GM19467 (cell line): ENCODE measurements around the gene FMNL2.

Experiments
- ATAC-seq: cut with Tn5 transposase; IDR thresholded peaks from one replicate; pipeline ENCODE4 v1.9.1; 2021; ENCODE audit warnings: mild to moderate bottlenecking, moderate library complexity; ENCODE audit not compliant: unreplicated experiment

The FMNL2 gene

GRCh38 chr2:152337511-152337903 is 2.5 kb downstream of the FMNL2 start:
- no peak for ATAC-seq

DNA sequence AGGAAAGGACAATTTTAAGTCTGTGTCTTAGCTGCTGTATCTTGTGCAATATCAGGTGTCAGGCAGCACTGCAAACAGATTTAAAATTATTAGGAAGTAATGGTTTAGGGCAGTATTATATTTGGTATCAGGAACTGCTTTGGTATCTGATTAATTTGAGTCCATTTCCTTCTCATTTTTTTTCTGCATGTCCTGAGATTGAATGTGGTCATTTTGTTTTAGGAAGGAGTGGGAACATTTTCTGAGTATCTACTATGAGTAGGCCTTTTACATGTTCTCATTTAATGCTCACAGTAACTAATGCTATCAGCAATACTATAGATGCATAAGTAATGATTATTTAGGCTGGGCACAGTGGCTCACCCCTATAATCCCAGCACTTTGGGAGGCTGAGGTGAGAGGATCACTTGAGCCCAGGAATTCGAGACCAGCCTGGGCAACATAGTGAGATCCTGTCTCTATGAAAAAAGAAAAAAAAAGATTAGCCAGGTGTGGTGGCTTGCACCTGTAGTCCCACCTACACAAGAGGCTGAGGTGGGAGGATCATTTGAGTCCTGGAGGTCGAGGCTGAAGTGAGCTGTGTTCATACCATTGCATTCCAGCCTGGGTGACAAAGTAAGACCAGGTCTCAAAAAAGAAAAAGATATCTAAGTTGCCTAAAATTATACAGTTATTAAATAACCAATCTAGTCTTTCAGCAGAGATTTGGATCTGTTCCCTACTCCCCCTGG is 4.7 kb downstream of the FMNL2 start:
- ATAC-seq: no peak

- ATAC-seq: no peak
Observed at GRCh38 chr2:152342259-152343046, 7.5 kb downstream of the FMNL2 start.

DNA sequence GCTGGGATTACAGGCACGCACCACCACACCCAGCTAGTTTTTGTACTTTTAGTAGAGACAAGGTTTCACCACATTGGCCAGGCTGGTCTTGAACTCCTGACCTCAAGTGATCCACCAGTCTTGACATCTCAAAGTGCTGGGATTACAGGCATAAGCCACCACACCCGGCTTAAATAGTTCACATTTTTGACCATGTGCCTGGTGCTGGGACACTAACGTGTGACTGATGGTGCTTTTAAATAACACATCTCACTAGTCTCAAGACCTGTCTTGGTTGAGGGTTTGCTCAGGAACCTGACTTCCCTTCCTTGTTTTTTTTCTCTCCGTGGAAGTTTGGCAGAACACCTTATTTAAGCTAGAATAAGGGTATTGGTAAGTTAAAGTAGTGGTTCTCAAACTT is 8.5 kb downstream of the FMNL2 start:
- no peak for ATAC-seq

DNA sequence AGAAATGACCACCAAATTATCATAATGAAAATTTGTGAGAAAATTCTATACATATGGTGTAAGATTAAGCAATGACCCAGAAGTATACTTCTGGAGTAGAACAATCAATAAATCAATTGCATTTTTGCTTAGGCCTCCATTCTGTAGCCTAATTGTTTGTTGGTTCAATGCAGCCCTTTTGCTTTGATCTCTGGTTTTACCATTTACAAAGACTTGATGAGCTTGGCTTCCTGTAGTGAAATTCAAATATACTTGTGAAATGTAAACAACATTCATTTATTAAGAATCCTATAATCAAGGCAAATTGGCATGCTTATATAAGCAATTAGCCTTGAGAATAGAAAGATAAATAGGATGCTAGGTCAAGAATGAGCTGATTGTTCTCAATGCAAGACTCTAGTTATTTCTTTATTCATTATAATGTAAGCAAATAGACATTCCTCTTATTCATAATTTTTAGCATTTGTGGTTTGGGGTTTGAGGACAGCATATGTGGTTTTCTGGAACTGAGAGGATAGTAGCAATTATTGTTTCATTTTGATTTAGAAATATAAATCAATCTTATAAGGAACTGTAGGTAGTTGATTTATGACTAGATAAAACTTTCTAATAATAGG is 9.7 kb downstream of the FMNL2 start:
- ATAC-seq: no peak

DNA sequence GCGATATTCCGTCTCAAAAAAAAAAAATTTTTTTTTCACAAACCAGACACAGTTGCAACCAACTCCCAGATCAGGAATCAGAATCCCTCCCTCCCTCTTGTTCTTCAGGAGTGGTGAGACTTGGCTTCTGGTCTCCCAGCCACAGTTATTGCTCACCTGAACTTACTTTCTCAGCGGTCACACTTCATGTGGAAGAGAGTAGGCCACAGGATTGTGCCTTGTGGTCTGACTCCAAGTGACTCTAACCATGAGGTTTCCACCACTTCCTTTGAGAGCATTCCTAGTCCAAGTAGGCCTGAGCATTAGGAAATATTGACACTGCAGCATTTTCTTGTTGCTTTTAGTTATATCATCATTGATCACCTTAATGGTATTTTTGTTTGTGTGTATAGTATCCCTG is 12.1 kb downstream of the FMNL2 start:
- ATAC-seq: no peak

DNA sequence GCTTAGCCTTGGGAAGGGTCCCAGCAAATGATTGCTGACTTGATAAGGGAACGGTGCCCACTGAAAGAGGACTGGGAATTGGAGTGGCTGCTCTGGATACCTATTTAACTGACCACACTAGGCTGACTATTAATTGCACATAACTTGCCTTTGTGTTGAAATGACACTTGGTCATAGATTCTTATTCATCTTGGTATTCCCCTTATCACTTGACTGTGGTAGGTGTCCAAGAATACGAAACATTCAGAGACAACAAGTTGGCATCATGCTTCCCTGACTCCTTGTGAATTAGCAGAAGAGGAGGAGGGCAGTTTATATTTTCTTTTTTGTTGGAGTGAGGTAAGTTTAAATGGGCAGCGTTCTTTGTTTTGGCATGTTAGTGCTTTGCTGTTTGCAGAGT is 13.4 kb downstream of the FMNL2 start:
- no peak for ATAC-seq

DNA sequence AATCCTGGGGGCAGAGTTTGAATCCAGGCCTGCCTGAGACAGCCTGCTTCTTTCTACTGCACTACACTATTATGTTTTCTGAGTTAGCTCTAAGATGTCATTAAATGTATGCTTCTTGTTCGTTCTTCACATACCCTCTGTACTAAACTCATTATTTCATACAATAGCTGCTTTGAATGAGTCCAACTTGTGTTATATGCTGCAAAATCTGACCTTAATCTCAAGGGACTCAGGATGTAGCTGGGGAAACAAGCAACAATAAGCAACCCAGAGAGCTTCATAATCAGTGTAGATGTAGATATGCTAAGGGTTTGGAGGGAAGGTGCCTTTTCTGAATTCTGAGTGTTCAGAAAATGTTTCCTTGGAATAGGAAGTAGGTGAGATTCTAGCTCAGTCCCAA is 14.4 kb downstream of the FMNL2 start:
- ATAC-seq: no peak

DNA sequence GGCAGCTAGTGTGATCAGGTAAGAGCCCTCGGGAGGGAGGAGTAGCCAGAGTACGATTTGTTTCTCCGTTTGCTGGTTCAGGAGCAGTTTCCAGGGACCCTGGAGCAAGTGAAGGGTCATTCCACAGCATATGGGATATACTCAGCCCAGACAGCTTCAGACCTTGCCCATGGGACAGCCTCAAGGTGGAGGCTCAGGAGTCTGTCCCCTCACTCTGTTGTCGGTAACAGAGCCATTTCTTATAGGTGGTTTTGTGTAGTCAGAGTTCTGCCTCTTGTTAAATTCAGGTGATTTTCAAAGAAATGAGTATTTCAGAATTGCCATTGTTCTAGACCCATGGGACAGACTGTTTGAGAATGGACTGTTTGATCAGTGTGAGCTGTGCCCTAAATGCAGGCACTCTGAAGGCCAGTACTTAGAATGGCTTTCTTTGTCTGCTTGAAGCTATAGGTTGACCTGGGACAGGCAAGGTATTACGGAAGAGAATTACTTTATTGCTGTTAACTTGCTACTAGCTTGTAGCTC is 15.2 kb downstream of the FMNL2 start:
- no peak for ATAC-seq

- ATAC-seq: no peak
Observed at GRCh38 chr2:152352616-152353015, 17.6 kb downstream of the FMNL2 start.

GRCh38 chr2:152353364-152353763 is 18.4 kb downstream of the FMNL2 start:
- no peak for ATAC-seq

GRCh38 chr2:152354069-152354755 is 19.2 kb downstream of the FMNL2 start:
- ATAC-seq: no peak

- no peak for ATAC-seq
Observed at GRCh38 chr2:152354909-152355308, 19.9 kb downstream of the FMNL2 start.

GRCh38 chr2:152355409-152355831 is 20.4 kb downstream of the FMNL2 start:
- ATAC-seq: no peak

- no peak for ATAC-seq
Observed at GRCh38 chr2:152359573-152360363, 24.8 kb downstream of the FMNL2 start.

GRCh38 chr2:152363936-152364335 is 29.0 kb downstream of the FMNL2 start:
- ATAC-seq: no peak

DNA sequence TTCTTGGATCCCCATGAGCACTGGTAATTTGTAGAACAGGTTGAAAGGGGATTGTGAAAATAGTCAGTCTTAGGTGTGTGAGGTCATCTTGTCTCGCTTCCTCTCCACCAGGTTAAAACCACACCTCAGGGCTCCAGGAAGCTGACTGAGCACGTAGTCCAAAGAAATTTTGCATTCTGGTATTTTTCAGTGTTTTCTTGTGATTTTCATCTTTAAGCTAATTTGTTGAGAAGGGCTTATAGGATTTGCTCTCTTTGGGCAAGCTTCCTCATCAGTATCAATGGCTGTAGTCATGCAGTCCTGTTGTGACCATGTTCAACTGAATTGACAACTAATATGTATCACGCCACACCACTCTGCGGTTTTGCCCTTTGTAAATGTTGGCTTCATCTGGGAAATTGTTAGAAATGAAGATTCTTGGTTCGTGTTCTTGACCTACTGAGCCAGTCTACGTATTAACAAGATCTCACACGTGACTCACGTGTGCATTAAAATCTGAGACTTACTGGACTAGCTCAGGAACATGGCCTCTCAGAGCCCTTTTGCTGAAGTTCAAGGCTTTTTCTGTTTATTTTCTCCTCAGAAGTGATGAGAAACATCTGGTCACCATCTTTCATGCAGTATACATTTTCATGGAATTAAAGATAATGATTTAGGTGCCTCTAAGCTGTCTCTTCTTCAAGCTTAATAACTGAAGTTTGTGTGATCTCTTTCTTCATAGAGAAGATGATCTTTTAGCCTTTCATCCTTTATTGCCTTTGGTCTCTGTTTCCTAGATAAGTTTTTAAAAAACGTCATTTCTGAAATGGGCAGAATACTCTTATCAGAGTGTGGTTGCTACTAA is 32.8 kb downstream of the FMNL2 start:
- ATAC-seq: no peak

DNA sequence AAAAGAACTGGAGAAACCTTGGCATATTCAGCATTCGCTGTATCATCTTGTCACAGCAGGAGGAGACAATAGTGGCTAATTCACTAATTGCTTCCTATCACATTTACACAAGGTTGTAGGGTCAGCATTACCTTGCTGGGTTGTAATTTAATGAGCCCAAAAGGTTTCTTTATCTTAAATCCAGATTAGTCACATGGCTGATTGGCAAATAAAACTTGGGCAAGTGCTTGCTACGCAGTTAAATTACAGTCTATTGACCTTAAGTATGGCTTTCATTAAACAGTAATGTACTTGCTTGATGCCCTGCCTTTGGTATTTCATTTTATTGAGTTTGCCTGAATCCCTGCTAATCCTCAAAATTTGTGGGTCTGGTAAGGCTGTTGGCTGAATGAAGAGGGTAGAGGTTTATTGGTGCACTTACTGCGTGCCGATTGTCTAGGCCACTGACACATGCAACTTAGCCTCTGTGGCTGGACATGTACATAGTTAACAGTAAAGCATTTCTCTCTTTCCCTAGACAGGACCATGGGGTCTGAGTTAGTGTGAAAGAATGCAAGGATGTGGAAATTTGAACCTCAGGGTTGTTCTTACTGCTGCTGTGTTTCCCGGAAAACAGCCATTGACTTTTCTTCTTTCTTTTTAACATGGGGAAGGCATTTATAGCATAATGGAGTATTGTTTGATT is 34.3 kb downstream of the FMNL2 start:
- no peak for ATAC-seq

- no peak for ATAC-seq
Observed at GRCh38 chr2:152370783-152371182, 35.8 kb downstream of the FMNL2 start.
